ENCODE measurements around the gene NAV3.

NAV3 gene

DNA sequence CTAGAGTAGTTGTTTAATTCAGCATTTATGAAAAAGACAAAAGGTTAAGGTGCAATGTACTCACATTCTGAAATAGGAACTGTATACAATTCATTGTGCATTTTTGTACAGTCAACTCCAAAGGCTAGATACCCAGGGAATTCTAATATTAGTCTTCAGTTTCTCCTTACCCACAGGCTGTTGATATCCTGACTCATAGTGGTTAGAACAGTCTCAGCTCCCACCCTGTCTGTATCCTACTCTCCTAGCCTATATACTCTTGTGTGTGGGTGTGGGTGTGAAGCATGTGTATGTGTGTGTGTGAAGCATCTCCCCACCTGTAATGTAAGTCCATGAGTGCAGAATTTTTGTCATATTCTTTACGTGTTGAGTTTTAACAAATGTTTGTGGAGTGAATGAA is 229.5 kb downstream of the NAV3 start:
- no peaks in the 10 kb centered on the region for H3K9me3 ChIP-seq (ENCODE audit: low read length)
- no peak overlapping the region for H3K27ac ChIP-seq (ENCODE audit: low read depth, low read length)
- no peaks in the 10 kb centered on the region for H3K27me3 ChIP-seq (ENCODE audit: control insufficient read depth in 1 of 2, insufficient read depth in 2 of 2, low read length in 2 of 2)
- no peaks in the 10 kb centered on the region for H3K36me3 ChIP-seq (ENCODE audit: insufficient read depth, low read length)
- H3K9ac ChIP-seq (ENCODE audit: low read length), result no peak overlapping the region
- peaks cover 11% of the 10 kb centered on the region for H3K4me1 ChIP-seq (ENCODE audit: insufficient read depth, low read length)
- H3K4me3 ChIP-seq (ENCODE audit: low read depth in 1 of 2, low read length in 2 of 2), result no peak overlapping the region

DNA sequence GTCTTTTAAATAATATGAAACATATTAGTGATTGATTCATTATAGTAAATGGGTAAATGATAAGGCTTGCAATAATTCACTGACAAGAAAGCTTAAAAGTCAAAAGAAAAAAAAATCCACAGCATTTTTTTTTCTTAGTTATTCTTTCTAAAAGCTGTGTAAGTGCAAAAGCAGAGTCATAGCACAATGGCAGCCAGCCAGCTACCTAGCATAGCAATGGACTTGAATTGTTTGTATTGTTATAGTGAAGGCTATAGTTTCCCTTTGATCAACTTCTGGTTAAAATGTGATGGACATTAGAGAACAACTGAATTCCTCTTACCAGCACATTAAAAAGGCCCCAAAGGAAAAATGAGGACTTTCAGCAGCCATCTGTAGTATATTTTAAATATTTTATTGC is 232.1 kb downstream of the NAV3 start:
- no peak overlapping the region for H3K27ac ChIP-seq (ENCODE audit: low read depth, low read length)
- H3K4me1 ChIP-seq (ENCODE audit: insufficient read depth, low read length), result peaks cover 13% of the 10 kb centered on the region
- no peak overlapping the region for H3K9ac ChIP-seq (ENCODE audit: low read length)
- H3K36me3 ChIP-seq (ENCODE audit: insufficient read depth, low read length), result no peaks in the 10 kb centered on the region
- no peak overlapping the region for H3K4me3 ChIP-seq (ENCODE audit: low read depth in 1 of 2, low read length in 2 of 2)
- H3K9me3 ChIP-seq (ENCODE audit: low read length), result no peaks in the 10 kb centered on the region
- no peaks in the 10 kb centered on the region for H3K27me3 ChIP-seq (ENCODE audit: control insufficient read depth in 1 of 2, insufficient read depth in 2 of 2, low read length in 2 of 2)

DNA sequence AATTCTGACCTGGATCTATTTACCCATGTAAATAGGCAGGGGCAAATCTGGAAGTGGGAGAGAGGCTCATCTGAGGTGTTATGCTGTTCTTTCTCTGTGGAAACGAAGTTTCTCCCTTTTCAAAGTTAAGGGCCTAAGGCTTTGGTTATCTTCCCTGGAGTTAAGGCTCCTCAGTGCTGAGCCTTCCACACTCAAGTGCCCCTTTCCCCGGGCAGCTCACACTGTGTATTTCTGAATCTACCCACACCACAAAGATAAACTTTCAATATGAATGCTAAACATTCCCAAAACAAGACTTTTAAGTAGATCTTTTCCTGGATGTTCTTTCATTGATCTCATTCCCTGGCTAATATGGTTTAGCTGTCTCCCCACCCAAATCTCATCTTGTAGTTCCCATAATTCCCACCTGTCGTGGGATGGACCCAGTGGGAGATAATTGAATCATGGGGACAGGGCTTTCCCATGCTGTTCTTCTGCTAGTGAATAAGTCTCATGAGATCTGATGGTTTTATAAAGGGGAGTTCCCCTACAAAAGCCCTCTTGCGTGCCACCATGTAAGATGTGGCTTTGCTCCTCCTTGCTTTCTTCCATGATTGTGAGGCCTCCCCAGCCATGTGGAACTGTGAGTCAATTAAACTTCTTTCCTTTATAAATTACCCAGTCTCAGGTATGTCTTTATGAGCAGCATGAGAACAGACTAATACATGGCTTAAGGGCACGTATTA is 251.1 kb downstream of the NAV3 start:
- no peaks in the 10 kb centered on the region for H3K36me3 ChIP-seq (ENCODE audit: insufficient read depth, low read length)
- no peaks in the 10 kb centered on the region for H3K9me3 ChIP-seq (ENCODE audit: low read length)
- H3K27me3 ChIP-seq (ENCODE audit: control insufficient read depth in 1 of 2, insufficient read depth in 2 of 2, low read length in 2 of 2), result no peaks in the 10 kb centered on the region
- no peak overlapping the region for H3K27ac ChIP-seq (ENCODE audit: low read depth, low read length)
- H3K9ac ChIP-seq (ENCODE audit: low read length), result no peak overlapping the region
- H3K4me1 ChIP-seq (ENCODE audit: insufficient read depth, low read length), result no peaks in the 10 kb centered on the region
- H3K4me3 ChIP-seq (ENCODE audit: low read depth in 1 of 2, low read length in 2 of 2), result no peak overlapping the region

DNA sequence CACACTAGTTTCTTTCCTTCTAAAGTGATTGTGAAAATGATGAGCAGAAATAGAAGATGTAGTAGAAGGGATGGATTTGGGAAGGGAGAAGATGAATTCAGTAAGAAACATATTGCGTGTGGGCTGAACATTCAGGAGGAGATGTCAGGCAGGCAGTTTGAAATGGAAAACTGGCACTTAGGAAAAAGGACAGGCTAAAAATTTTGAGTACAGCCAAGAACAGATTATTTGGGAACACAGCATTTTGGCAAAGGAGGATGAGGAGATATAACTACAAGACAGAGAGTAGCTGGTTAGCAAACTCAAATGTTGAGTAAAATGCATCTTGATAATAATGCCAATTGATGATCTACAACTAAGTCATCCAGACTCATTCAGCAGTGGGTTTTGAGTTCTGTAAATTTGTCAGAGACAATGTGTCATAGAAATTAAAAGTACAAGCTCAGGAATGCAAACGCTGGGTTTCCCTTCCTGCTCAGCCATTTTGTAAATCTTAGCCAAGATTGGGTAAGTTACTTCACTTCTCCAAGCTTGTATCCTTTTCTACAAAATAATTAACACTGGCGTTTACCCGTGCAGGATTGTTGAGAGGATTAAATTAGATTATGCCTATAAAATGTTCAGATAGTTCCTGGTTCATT is 255.0 kb downstream of the NAV3 start:
- Histone ChIP-seq H3K9ac (ENCODE audit: low read length) (no peak overlapping the region), H3K4me1 (ENCODE audit: insufficient read depth, low read length) (no peaks in the 10 kb centered on the region), H3K36me3 (ENCODE audit: insufficient read depth, low read length) (no peaks in the 10 kb centered on the region), H3K4me3 (ENCODE audit: low read depth in 1 of 2, low read length in 2 of 2) (no peak overlapping the region), H3K27me3 (ENCODE audit: control insufficient read depth in 1 of 2, insufficient read depth in 2 of 2, low read length in 2 of 2) (no peaks in the 10 kb centered on the region), H3K9me3 (ENCODE audit: low read length) (no peaks in the 10 kb centered on the region), H3K27ac (ENCODE audit: low read depth, low read length) (no peak overlapping the region)

DNA sequence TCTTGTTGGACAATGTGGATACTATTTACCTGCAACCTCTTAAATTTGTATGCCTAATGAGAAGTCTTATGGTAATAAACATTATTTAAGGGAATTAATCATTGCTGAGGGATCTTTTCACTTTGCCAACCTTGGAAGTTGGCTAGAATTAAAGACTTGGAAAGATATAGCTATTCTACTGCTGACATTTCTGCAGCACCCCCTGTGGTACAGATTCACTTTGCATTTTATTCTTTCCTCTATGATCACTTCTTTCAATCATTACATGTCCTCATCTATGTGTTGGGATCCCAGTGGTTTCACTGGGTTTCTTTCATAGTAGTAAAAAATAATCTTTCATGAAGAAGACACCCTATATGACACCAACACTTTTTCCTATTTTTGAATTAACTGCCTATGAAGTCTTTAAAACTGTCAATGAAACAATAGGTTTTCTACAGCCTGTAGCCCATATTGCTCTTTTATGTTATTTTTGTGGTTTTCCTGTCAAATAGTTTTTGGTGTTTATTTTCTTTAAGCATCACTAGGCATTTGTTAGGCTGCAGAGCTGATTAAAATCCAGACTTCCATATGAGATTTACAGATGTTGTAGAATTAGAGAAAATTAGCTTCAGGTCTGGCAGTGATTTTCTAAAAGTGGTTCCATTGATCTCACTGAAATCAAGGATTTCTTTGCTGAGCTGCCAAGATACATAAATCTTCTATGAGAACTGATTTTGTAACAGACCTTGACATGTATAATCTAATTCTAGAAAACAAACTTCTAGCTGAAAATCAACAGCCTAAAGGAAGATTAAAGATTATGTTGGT is 256.1 kb downstream of the NAV3 start:
- no peak overlapping the region for H3K27ac ChIP-seq (ENCODE audit: low read depth, low read length)

DNA sequence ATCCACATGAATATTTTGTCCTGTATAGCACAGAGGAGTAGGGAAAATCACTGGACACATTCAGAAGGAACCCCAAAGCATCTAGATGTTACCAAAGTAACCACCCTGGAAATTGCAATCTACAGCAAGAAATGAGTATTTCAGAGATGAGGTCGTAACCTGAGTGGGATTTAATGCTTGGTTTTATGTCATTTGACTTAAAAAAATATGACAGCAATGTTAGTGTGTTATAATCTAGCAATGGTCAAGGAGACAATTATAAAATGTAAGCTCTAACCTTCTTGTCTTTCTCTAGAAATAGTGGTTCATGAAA is 256.6 kb downstream of the NAV3 start:
- Histone ChIP-seq H3K4me3 (ENCODE audit: low read depth in 1 of 2, low read length in 2 of 2) (no peak overlapping the region), H3K36me3 (ENCODE audit: insufficient read depth, low read length) (no peaks in the 10 kb centered on the region), H3K27me3 (ENCODE audit: control insufficient read depth in 1 of 2, insufficient read depth in 2 of 2, low read length in 2 of 2) (no peaks in the 10 kb centered on the region)

More for the DNA sequence above, 256.1 kb downstream of the NAV3 start:
- Histone ChIP-seq H3K36me3 (ENCODE audit: insufficient read depth, low read length) (no peaks in the 10 kb centered on the region), H3K4me1 (ENCODE audit: insufficient read depth, low read length) (no peaks in the 10 kb centered on the region), H3K4me3 (ENCODE audit: low read depth in 1 of 2, low read length in 2 of 2) (no peak overlapping the region), H3K9me3 (ENCODE audit: low read length) (no peaks in the 10 kb centered on the region), H3K27me3 (ENCODE audit: control insufficient read depth in 1 of 2, insufficient read depth in 2 of 2, low read length in 2 of 2) (no peaks in the 10 kb centered on the region), H3K9ac (ENCODE audit: low read length) (no peak overlapping the region)

DNA sequence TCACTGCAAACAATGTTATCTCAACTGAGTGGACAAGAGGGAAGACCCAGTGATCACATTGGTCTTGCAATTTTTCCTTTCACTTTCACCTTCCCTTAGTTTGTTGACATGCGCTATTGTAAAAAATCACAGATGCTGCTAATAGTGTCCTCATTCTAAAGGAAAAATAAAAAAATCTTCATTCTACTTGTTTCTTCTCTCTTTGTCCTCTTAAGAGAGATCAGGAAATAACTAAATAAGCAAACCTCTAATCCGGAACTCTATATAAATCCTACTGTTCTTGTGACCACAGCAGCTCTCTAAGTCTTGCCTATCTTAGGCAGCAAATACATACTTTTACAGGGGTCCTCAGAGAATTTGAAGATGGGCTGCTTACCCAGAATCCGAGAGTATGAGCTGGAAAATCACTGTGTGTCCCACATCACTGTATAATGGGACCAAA is 257.7 kb downstream of the NAV3 start:
- H3K9ac ChIP-seq (ENCODE audit: low read length), result no peak overlapping the region
- H3K9me3 ChIP-seq (ENCODE audit: low read length), result no peaks in the 10 kb centered on the region
- H3K36me3 ChIP-seq (ENCODE audit: insufficient read depth, low read length), result no peaks in the 10 kb centered on the region
- H3K27me3 ChIP-seq (ENCODE audit: control insufficient read depth in 1 of 2, insufficient read depth in 2 of 2, low read length in 2 of 2), result no peaks in the 10 kb centered on the region
- no peak overlapping the region for H3K27ac ChIP-seq (ENCODE audit: low read depth, low read length)
- H3K4me3 ChIP-seq (ENCODE audit: low read depth in 1 of 2, low read length in 2 of 2), result peak overlapping the region in 1 of 2 donors; percentile 42
- H3K4me1 ChIP-seq (ENCODE audit: insufficient read depth, low read length), result no peaks in the 10 kb centered on the region

More for the DNA sequence above, 256.6 kb downstream of the NAV3 start:
- Histone ChIP-seq H3K4me1 (ENCODE audit: insufficient read depth, low read length) (no peaks in the 10 kb centered on the region), H3K27ac (ENCODE audit: low read depth, low read length) (no peak overlapping the region), H3K9me3 (ENCODE audit: low read length) (no peaks in the 10 kb centered on the region), H3K9ac (ENCODE audit: low read length) (no peak overlapping the region)

DNA sequence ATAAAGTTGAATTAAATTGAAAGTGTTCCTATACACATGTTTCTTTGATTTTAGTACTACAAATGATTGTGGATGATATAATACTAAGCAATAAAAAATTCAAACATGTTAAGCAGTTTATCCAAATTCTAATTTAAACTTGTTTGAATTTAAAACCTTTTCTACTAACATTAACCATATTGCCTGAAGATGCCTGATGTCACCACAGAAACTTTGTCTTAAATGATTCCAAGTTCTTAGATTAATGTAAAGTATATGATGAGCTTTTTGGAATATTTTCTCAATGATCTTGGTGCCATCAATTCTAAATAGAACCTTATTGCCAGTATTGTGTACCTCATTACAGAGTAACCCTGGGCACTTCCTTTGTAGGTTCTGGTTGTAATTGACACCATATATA is 259.6 kb downstream of the NAV3 start:
- Histone ChIP-seq H3K9me3 (ENCODE audit: low read length) (no peaks in the 10 kb centered on the region), H3K27me3 (ENCODE audit: control insufficient read depth in 1 of 2, insufficient read depth in 2 of 2, low read length in 2 of 2) (no peaks in the 10 kb centered on the region), H3K4me3 (ENCODE audit: low read depth in 1 of 2, low read length in 2 of 2) (no peak overlapping the region), H3K27ac (ENCODE audit: low read depth, low read length) (no peak overlapping the region), H3K9ac (ENCODE audit: low read length) (no peak overlapping the region), H3K4me1 (ENCODE audit: insufficient read depth, low read length) (no peaks in the 10 kb centered on the region), H3K36me3 (ENCODE audit: insufficient read depth, low read length) (no peaks in the 10 kb centered on the region)

DNA sequence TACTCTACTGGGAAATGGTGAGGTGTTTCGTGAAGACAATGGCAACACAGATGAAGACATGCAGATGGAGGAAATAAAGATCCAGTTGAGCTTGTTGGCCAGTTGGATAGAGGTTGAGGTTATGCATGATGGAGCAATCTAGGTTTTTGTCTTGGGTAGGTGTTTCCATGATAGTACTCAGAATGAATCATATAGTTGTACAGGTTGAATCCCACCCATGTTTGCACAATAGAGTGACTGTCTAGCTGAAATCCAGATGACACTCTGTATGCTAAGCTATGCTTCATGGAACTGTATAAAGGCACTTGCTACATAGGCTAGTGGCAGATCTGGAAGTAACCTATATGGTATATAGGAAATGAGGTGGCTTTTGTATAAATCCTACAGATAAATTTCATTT is 264.9 kb downstream of the NAV3 start:
- Histone ChIP-seq H3K9ac (ENCODE audit: low read length) (no peak overlapping the region), H3K4me1 (ENCODE audit: insufficient read depth, low read length) (peaks cover 5% of the 10 kb centered on the region), H3K36me3 (ENCODE audit: insufficient read depth, low read length) (no peaks in the 10 kb centered on the region), H3K27me3 (ENCODE audit: control insufficient read depth in 1 of 2, insufficient read depth in 2 of 2, low read length in 2 of 2) (no peaks in the 10 kb centered on the region), H3K4me3 (ENCODE audit: low read depth in 1 of 2, low read length in 2 of 2) (no peak overlapping the region), H3K27ac (ENCODE audit: low read depth, low read length) (no peak overlapping the region), H3K9me3 (ENCODE audit: low read length) (no peaks in the 10 kb centered on the region)

DNA sequence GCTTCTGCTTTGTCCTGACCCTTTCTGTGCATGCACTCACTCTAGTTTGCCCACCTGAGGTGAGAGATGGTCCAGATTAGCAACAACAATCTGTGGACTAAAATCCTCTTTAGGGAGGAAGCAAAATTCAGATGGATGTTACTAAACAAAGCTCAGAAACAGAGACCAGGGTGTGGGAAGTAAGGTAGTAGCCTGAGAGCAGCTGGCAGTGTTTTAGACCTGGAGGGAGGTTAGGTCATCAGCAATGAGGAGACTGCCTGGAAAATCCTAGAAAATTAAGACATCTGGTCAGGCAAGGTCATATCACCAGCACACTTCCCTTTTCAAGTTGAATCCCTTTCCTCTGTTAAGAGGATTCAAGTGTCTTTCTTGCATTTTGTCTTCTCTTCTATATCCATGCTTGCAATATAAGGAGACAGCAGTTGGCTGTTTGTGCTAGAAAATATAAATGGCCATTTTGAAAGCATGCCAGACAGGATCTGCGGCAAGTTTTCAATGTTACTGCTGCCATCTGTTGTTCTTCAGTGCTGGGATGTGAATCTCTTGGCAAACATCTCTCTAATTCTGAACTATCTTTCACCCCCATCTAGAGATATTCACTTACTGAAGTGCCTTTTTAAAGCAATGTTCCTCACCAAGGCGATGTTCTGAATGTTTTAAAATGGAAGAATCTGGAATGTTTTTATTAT is 266.4 kb downstream of the NAV3 start:
- Histone ChIP-seq H3K27me3 (ENCODE audit: control insufficient read depth in 1 of 2, insufficient read depth in 2 of 2, low read length in 2 of 2) (no peaks in the 10 kb centered on the region), H3K4me1 (ENCODE audit: insufficient read depth, low read length) (peaks cover 5% of the 10 kb centered on the region), H3K27ac (ENCODE audit: low read depth, low read length) (no peak overlapping the region), H3K36me3 (ENCODE audit: insufficient read depth, low read length) (no peaks in the 10 kb centered on the region), H3K9ac (ENCODE audit: low read length) (no peak overlapping the region), H3K4me3 (ENCODE audit: low read depth in 1 of 2, low read length in 2 of 2) (no peak overlapping the region), H3K9me3 (ENCODE audit: low read length) (no peaks in the 10 kb centered on the region)

DNA sequence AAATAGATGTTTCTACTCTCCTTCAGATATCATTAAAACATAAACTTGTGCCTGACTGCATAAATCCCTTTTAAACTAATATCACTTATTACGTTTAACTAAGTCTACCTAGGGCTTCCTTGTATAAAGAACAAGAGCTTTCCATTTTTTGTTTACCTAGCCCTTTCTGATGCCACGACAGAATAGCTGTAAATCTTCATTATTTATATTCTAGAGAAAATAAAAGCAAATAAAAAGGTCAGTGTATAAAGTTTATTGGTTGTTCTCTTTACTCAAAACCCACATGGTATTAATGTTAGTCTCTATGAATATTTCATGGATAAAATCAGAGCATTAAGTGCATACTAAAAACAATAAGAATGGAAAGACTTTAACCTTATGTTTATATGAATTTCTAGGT is 269.1 kb downstream of the NAV3 start:
- Histone ChIP-seq H3K4me3 (ENCODE audit: low read depth in 1 of 2, low read length in 2 of 2) (no peak overlapping the region), H3K36me3 (ENCODE audit: insufficient read depth, low read length) (no peaks in the 10 kb centered on the region), H3K9me3 (ENCODE audit: low read length) (no peaks in the 10 kb centered on the region), H3K4me1 (ENCODE audit: insufficient read depth, low read length) (peaks cover 5% of the 10 kb centered on the region), H3K27ac (ENCODE audit: low read depth, low read length) (no peak overlapping the region), H3K27me3 (ENCODE audit: control insufficient read depth in 1 of 2, insufficient read depth in 2 of 2, low read length in 2 of 2) (no peaks in the 10 kb centered on the region), H3K9ac (ENCODE audit: low read length) (no peak overlapping the region)
